ENCODE data around the gene TBCK.
A peak's percentile ranks its signal among the peaks of the same experiment; 100 is the strongest.

TBCK gene

DNA sequence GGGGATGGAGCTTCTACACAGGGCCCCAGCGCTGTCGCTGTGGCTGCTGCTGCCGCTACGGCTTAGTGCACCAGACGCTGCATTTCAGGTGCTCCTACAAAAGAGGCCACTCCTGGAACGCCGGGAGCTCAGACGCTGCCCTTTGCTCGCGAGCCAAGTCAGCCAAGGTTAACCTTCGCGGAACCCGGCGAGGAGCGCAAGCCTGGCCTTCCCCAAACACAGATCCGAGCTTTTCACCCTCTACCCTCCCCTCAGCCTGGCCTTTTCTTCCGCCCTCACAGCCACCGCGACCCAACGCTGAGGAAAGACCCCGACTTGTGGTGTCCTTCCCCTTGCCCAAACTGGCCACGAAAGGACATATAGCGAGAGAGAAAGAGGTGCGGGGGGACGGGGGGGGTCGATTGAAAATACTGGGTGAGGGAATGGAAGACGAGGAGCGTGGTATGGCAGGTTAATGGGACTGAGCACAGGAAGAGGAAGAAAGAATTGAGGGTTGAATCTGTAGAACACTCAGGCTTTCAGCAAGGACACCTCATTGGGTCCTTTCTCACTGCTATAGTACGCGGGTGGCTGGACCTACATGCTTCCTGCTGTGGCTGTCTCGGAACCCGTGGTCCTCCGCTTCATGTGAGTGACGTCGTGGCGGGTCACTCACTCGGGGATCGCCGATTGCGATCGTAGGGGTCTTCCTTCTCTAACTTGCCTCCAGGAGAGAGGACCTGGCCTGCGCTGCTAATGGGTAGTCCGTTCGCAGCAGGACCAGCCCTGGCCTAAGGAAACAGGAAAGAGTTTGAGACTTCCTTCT is at the start of gene TBCK, which contains the start of gene AIMP1:
Gene TBCK, minus strand, starts transcription at position 242 of the 805 bp plus-strand sequence. CDS start 7,249 bp downstream, outside the sequence.
Gene AIMP1, plus strand, starts transcription at position 583 of the 805 bp plus-strand sequence. CDS start 8,460 bp downstream, outside the sequence.
- TF ChIP-seq, protein P1, sequence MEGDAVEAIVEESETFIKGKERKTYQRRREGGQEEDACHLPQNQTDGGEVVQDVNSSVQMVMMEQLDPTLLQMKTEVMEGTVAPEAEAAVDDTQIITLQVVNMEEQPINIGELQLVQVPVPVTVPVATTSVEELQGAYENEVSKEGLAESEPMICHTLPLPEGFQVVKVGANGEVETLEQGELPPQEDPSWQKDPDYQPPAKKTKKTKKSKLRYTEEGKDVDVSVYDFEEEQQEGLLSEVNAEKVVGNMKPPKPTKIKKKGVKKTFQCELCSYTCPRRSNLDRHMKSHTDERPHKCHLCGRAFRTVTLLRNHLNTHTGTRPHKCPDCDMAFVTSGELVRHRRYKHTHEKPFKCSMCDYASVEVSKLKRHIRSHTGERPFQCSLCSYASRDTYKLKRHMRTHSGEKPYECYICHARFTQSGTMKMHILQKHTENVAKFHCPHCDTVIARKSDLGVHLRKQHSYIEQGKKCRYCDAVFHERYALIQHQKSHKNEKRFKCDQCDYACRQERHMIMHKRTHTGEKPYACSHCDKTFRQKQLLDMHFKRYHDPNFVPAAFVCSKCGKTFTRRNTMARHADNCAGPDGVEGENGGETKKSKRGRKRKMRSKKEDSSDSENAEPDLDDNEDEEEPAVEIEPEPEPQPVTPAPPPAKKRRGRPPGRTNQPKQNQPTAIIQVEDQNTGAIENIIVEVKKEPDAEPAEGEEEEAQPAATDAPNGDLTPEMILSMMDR (IDR thresholded peaks at IDR 0.05; ENCODE audit: insufficient read depth, missing control alignments): no peak
- peak; percentile 85 for FAIRE-seq
- no peak for DNase-seq (ENCODE audit: insufficient read length, low spot score)

DNA sequence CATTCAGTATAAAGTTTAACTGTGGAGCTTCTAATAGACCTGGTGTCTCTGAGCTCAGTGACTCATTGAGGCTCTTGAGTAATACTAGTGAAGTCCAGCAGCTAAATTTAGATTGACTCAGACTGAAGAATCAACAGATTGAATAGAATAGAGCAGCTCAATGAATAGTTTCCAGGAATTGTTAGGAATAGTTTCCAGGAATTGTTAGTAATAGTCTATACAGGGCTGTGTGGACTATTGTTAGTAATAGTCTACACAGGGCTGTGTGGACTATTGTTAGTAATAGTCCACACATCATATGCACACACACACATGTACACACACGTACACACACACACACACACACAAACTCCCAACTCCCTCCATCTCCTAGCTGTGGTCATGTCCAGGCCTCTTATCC is 49.6 kb upstream of the TBCK start:
- DNase-seq (ENCODE audit: insufficient read length, low spot score): no peak
- no peak for FAIRE-seq
- TF ChIP-seq, protein P1 (IDR thresholded peaks at IDR 0.05; ENCODE audit: insufficient read depth, missing control alignments): no peak

DNA sequence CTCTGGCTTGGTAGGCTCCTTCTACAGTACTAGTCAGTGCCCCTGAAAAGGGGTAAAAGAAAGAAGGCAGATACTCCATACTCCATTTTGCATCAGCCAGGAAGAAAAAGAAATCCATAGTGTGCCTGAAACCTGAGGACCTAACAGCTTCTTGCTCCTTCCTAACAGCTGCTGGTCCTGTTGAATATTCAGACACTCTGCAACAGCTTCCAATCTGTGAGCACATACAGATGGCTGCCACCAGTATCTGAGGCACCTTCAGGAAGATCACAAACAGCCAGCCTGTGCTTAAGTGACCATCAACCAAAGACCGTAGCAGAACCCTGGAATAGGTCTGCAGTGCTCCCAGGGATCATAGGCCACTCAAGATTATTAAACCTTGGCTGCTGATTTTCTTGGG is 48.3 kb upstream of the TBCK start:
- DNase-seq (ENCODE audit: insufficient read length, low spot score): no peak
- TF ChIP-seq, protein P1 (IDR thresholded peaks at IDR 0.05; ENCODE audit: insufficient read depth, missing control alignments): no peak
- no peak for FAIRE-seq

DNA sequence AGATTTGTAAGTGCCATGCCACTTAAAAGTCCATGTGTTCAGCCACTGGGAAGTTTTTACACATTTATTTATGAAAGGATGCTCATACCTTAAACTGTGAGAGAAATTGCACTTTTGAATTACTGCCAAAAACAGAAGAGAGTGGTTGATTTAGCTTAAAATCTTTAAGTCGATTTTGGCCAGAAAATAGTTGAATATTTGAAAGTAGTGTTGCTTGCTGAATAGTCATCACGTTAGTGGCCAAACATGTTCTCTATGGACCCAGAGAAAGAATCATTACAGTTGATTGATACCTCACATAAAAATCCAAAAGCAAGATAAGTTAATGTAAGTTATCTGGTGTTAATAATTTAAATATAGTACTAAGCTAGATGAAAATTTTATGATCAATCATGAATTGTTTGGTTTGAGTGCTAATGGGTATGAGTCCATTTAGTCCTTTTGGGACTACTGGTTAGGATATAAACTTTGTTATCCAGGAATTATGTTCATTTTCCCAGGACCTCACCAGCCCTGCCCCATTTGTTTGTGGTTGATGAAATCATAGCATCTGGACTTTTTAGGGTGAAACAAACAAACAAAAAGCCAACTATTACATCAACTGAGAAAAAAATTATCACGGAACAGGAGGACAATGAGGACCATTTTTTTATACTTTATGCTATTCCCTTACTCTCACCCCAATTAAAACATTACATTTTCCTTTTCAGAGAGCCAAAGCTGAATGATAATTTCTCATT is 46.2 kb upstream of the TBCK start:
- no peak for DNase-seq (ENCODE audit: insufficient read length, low spot score)
- TF ChIP-seq, protein P1 (IDR thresholded peaks at IDR 0.05; ENCODE audit: insufficient read depth, missing control alignments): no peak
- FAIRE-seq: no peak

DNA sequence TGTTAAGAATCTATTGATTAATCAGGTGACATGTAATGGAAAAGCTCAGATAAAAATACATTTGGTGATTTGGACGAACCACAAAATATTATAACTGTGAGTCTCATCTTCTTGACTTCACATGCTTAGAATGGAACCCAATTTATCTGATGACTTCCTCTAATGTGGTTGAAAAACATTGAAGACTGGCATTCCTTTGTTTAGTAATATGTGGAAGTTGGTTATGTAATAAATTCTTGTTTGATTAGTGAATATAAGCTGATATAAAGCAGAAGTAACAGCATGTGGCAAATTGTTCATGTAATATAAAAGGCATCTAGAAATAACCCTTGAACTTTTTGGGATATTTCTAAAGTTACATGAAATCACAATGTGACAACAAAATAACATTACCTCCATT is 42.9 kb upstream of the TBCK start:
- DNase-seq (ENCODE audit: insufficient read length, low spot score) (no peak), FAIRE-seq (no peak)
- TF ChIP-seq, protein P1 (IDR thresholded peaks at IDR 0.05; ENCODE audit: insufficient read depth, missing control alignments): no peak

DNA sequence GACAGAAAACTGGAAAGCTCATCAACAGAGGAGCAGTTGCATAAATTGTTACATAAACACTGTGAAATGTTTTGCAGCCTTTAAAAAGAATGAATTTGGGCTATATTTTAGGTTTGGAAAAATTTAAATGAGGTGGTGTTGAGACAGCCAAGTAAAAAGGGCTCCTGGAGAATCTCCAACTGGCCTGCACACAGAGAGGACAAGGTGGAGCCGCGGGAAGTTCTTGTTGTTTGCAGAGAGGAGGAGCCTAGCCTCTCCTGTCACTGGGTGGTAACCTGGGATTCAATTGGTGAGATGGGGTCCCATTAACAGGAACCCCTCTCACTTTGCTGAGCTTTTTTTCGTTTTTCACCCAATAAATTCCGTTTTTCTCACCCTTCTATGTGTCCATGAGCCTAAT is 39.2 kb upstream of the TBCK start:
- no peak for FAIRE-seq
- TF ChIP-seq, protein P1 (IDR thresholded peaks at IDR 0.05; ENCODE audit: insufficient read depth, missing control alignments): no peak
- no peak for DNase-seq (ENCODE audit: insufficient read length, low spot score)
